Measurements from ENCODE around the gene TWIST1.

Gene TWIST1

GRCh38 chr7:19101909-19102308, 15.5 kb downstream of the TWIST1 start:
- Histone ChIP-seq H3K9me2 (replicated peaks; ENCODE audit: insufficient read depth, low read length) (no peaks in the 10 kb centered on the region), H3K4me2 (ENCODE audit: low read depth, low read length, poor library complexity, severe bottlenecking) (no peak overlapping the region), H4K20me1 (ENCODE audit: low read depth, low read length) (no peaks in the 10 kb centered on the region), H3K27me3 (ENCODE audit: low read length) (no peaks in the 10 kb centered on the region), H3K79me2 (ENCODE audit: insufficient read depth, low read length) (no peaks in the 10 kb centered on the region), H3K4me3 (ENCODE audit: insufficient read depth, low read length, poor library complexity, severe bottlenecking) (no peak overlapping the region), H3K9ac (ENCODE audit: low read length) (no peak overlapping the region), H3K36me3 (ENCODE audit: low read length) (no peaks in the 10 kb centered on the region), H3K9me3 (ENCODE audit: insufficient read depth, low read length) (no peaks in the 10 kb centered on the region), H3K27ac (ENCODE audit: low read depth, low read length) (no peak overlapping the region), H2AFZ (ENCODE audit: low read depth, low read length, severe bottlenecking) (no peak overlapping the region), H3F3A (ENCODE audit: insufficient read depth) (no peaks in the 10 kb centered on the region)
- TF ChIP-seq CTCF (IDR thresholded peaks at IDR 0.05; ENCODE audit: insufficient read depth, low read length, poor library complexity, severe bottlenecking) (no peak), EZH2phosphoT487 (conservative IDR thresholded peaks at IDR 0.05; ENCODE audit: low read length) (no peak)

- no peaks in the 10 kb centered on the region for H3K9me2 ChIP-seq (replicated peaks; ENCODE audit: insufficient read depth, low read length)
- H3K4me3 ChIP-seq (ENCODE audit: insufficient read depth, low read length, poor library complexity, severe bottlenecking) = no peak overlapping the region
Measured at GRCh38 chr7:19101472-19101871, 16.0 kb downstream of the TWIST1 start.

GRCh38 chr7:19099924-19100323, 17.5 kb downstream of the TWIST1 start:
- no peaks in the 10 kb centered on the region for H4K20me1 ChIP-seq (ENCODE audit: low read depth, low read length)
- H3F3A ChIP-seq (ENCODE audit: insufficient read depth) = no peaks in the 10 kb centered on the region
- H3K9ac ChIP-seq (ENCODE audit: low read length) = no peak overlapping the region
- H3K4me3 ChIP-seq (ENCODE audit: insufficient read depth, low read length, poor library complexity, severe bottlenecking) = no peak overlapping the region
- TF ChIP-seq EZH2phosphoT487 (conservative IDR thresholded peaks at IDR 0.05; ENCODE audit: low read length) = no peak
- no peak for TF ChIP-seq CTCF (IDR thresholded peaks at IDR 0.05; ENCODE audit: insufficient read depth, low read length, poor library complexity, severe bottlenecking)
- no peak overlapping the region for H3K27ac ChIP-seq (ENCODE audit: low read depth, low read length)
- H2AFZ ChIP-seq (ENCODE audit: low read depth, low read length, severe bottlenecking) = no peak overlapping the region
- H3K36me3 ChIP-seq (ENCODE audit: low read length) = no peaks in the 10 kb centered on the region
- no peak overlapping the region for H3K4me2 ChIP-seq (ENCODE audit: low read depth, low read length, poor library complexity, severe bottlenecking)
- H3K9me2 ChIP-seq (replicated peaks; ENCODE audit: insufficient read depth, low read length) = no peaks in the 10 kb centered on the region
- H3K9me3 ChIP-seq (ENCODE audit: insufficient read depth, low read length) = no peaks in the 10 kb centered on the region
- H3K79me2 ChIP-seq (ENCODE audit: insufficient read depth, low read length) = no peaks in the 10 kb centered on the region
- H3K27me3 ChIP-seq (ENCODE audit: low read length) = no peaks in the 10 kb centered on the region

More at GRCh38 chr7:19101472-19101871, 16.0 kb downstream of the TWIST1 start:
- Histone ChIP-seq H3F3A (ENCODE audit: insufficient read depth) (no peaks in the 10 kb centered on the region), H3K79me2 (ENCODE audit: insufficient read depth, low read length) (no peaks in the 10 kb centered on the region), H3K27me3 (ENCODE audit: low read length) (no peaks in the 10 kb centered on the region), H2AFZ (ENCODE audit: low read depth, low read length, severe bottlenecking) (no peak overlapping the region), H4K20me1 (ENCODE audit: low read depth, low read length) (no peaks in the 10 kb centered on the region), H3K27ac (ENCODE audit: low read depth, low read length) (no peak overlapping the region), H3K9me3 (ENCODE audit: insufficient read depth, low read length) (no peaks in the 10 kb centered on the region), H3K36me3 (ENCODE audit: low read length) (no peaks in the 10 kb centered on the region), H3K4me2 (ENCODE audit: low read depth, low read length, poor library complexity, severe bottlenecking) (no peak overlapping the region), H3K9ac (ENCODE audit: low read length) (no peak overlapping the region)
- TF ChIP-seq CTCF (IDR thresholded peaks at IDR 0.05; ENCODE audit: insufficient read depth, low read length, poor library complexity, severe bottlenecking) = no peak
- TF ChIP-seq EZH2phosphoT487 (conservative IDR thresholded peaks at IDR 0.05; ENCODE audit: low read length) = no peak
